ENCODE measurements around the gene ICE2.

ICE2 gene

GRCh38 chr15:60494108-60494507, 15.2 kb upstream of the ICE2 start:
- in situ Hi-C loops (cut with MboI; ENCODE audit: low sequenced_read_pairs), result no loop called here

GRCh38 chr15:60493166-60493565, 14.2 kb upstream of the ICE2 start:
- in situ Hi-C loops (cut with MboI; ENCODE audit: low sequenced_read_pairs), result no loop called here

DNA sequence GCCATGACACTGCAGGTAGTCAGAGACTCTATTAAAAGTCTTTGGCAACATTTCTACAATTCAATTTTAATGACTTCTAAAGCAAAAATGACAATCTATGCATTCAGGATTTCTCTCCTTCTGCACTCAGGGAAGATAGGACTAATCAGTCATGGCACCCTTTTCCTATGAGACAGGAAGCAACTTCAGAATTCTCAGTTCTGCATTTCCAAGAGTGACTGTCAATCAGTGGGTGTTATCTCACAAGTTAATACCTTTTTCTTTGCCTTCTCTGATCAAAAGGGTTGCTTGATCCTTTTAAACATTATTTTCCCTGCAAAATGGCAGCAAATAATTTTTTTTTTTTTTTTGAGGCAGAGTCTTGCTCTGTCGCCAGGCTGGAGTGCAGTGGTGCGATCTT, 7.8 kb upstream of the ICE2 start:
- in situ Hi-C loops (cut with MboI; ENCODE audit: low sequenced_read_pairs), result no loop called here

DNA sequence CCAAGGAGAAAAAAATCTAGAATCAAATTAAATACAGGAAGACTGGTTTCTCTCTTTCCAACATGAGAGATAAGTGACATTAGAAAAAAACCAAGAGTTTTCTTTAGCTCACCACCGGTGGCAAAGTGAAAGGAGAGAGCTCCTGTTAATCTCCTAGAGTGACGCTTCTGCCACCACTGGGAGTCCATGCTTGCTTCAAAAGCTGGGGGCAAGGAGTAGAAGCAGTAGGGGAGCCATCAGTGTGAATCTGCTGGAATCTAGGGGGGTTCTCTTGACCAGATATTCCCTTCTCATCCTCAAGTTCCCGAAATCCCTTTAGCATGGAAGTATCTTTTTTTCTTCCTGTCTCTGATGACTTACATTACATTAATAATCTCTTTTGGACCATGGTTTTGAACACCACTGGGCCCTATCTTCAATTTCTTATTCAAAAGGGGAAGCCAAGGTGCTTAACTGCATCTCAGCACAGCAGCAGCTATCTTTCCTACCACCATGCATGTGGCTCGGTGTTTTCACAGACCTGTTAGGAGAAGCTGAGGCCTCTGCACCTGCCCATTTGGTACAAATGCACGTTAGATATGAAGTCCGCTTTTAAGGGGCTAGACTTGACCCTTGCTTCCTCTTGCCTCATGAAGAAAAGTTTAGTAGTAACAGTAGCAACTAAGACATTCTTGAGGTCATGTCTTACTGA, 6.6 kb upstream of the ICE2 start:
- in situ Hi-C loops (cut with MboI; ENCODE audit: low sequenced_read_pairs), result no loop called here

- in situ Hi-C loops (cut with MboI; ENCODE audit: low sequenced_read_pairs), result no loop called here
Measured at GRCh38 chr15:60483042-60483441, 4.1 kb upstream of the ICE2 start.

DNA sequence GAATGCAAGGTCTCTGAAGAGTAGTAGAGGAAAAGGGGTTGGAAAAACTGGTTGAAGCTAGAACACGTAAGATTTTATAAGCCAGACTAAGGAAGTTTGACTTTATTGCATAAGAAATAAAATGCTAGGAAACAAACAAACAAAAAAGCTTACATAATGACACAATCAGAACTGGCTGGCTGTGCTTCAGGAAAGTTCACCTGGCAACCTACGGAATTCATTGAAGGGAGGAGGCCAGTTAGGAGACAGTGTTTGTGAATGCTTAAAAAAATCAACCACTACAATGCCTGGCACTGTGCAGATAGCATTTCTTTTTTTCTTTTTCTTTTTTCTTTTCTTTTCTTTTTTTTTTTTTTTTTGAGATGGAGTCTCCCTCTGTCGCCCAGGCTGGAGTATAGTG, 1.9 kb upstream of the ICE2 start:
- in situ Hi-C loops (cut with MboI; ENCODE audit: low sequenced_read_pairs), result no loop called here

DNA sequence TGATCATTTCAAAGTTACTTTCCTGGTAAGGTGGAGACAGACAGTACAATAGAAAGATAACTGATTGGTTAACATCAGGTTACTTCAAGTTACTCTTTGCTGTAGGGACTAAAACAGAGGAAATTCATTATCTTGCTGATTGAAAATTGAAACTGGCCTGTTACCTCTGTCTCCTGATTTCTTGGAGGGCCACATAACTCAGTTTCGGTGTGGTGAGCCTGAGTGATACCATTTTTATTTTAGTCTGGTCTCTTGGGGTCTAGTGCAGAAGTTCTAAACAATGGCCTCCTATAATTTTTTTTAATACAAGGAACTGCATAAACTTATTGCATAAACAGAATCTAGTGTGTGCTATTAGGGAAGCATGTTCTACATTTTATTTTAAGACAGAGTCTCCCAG, 1.2 kb upstream of the ICE2 start:
- in situ Hi-C loops (cut with MboI; ENCODE audit: low sequenced_read_pairs), result no loop called here

DNA sequence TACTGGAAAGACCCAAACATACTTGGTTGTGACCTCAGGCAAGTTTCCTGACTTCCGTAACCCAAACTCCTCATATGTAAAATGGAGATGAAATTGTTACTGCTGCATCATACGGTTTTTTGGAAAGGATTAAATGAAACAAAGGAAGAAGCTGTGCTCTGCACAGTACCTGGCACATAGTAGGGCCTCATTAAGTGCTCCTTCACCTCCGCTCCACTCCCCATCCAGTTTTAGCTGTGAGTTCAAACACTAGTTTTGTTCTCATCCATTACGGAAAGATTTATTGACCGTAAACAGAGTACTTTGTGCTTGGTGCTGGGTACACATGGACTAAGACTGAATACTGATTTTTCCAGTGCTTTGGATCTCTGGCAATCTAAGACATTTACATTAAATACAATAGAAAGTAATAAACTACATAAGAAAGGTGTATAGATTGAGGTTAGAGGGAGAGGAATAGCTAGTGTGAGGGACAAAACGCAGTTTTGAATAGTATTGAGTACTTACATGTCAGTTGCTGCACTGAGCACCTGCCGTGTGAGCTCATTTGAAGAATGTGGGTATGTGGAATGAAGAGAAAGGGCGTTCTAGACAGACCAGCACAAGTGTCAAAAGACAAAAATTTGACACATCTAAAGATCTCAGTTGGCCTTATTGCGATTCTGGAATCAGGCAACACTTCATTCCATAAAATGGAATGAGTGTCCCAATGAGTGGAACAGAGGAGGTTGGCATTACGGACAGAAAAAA, 594 bp upstream of the ICE2 start:
- in situ Hi-C loops (cut with MboI; ENCODE audit: low sequenced_read_pairs), result no loop called here

DNA sequence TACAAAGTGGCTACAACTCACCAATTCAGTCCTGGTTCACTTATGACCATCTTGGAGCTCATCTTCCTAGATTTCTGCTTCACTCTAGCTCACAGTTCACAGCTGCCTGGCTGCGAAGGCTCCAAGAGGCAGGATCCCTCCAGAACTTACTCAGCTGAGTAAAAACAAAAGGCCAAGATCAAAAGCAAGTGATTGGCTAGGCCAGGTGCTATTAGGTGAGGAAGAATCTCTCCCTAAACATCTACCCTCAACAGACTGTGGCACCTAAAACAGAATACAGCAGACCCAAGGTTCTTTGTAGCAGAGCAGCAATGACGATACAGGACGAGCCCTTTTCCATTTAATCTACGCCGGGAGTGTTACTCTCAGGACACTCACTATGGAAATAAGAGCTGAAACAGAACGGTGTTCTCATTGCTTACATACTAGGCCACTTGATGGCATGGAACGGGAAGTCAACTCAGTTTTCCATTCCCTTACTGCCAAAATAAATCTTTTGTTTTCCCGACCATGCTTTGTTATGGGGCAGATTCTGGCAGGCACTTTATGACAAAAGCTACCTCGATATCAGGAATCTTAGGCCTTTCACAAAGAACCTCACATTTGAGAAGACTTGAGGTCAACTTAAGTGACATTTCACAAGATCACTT, 901 bp downstream of the ICE2 start:
- in situ Hi-C loops (cut with MboI; ENCODE audit: low sequenced_read_pairs), result no loop called here

DNA sequence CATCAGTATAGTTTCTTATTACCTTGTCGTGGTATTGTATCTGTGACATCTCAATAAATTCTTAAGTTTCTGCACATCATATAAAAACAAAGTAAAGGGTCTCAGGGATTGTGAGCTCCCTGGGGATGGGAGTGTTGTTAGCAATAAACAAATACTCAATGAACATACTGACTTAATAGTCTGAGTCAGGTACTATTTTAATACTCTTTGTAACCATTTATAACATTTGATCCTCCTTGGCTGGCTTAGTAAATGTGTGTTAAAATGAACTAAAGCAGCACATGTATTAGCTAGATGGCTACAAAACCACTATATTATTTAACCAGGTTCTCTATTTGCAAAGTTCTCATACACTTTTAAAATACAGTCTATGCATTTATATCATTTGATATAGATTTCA, 1.8 kb downstream of the ICE2 start:
- in situ Hi-C loops (cut with MboI; ENCODE audit: low sequenced_read_pairs), result no loop called here

DNA sequence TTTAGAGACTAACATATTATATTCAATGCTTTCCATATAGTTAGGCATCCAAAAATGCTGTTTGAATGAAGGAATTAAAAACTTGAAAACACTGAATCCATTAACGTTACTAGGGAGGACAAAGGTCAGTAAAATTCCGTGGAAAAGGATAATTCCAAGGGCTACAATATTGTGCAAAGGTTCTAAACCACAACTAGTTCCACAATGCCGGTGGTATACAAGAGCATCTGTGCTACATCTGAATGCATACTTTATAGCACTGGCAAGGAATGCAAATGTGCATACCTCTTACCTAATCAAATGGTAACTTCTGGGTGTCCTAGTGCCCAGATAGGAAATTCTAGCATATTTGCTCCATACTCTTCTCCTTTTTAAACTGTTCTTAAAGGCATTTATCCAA, 2.2 kb downstream of the ICE2 start:
- in situ Hi-C loops (cut with MboI; ENCODE audit: low sequenced_read_pairs), result no loop called here

DNA sequence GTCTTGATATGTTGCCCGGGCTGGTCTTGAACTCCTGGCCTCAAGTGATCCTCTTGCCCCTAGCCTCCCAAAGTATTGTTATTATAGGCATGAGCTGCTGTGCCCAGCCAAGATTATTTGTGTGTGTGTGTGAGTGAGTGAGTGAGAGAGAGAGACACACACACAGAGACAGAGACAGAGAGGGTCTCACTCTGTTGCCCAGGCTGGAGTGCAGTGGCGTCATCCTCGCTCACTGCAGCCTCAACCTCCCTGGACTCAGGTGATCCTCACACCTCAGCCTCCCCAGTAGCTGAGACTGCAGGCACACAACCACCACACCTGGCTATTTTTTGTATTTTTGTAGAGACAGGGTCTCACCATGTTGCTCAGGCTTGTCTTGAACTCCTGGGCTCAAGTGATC, 5.8 kb downstream of the ICE2 start:
- in situ Hi-C loops (cut with MboI; ENCODE audit: low sequenced_read_pairs), result no loop called here

GRCh38 chr15:60471314-60471713, 7.6 kb downstream of the ICE2 start:
- in situ Hi-C loops (cut with MboI; ENCODE audit: low sequenced_read_pairs), result no loop called here

- in situ Hi-C loops (cut with MboI; ENCODE audit: low sequenced_read_pairs), result no loop called here
Measured at GRCh38 chr15:60469893-60470641, 8.9 kb downstream of the ICE2 start.

GRCh38 chr15:60464836-60465630, 13.9 kb downstream of the ICE2 start:
- in situ Hi-C loops (cut with MboI; ENCODE audit: low sequenced_read_pairs), result no loop called here

- in situ Hi-C loops (cut with MboI; ENCODE audit: low sequenced_read_pairs), result no loop called here
Measured at GRCh38 chr15:60462027-60462426, 16.9 kb downstream of the ICE2 start.

DNA sequence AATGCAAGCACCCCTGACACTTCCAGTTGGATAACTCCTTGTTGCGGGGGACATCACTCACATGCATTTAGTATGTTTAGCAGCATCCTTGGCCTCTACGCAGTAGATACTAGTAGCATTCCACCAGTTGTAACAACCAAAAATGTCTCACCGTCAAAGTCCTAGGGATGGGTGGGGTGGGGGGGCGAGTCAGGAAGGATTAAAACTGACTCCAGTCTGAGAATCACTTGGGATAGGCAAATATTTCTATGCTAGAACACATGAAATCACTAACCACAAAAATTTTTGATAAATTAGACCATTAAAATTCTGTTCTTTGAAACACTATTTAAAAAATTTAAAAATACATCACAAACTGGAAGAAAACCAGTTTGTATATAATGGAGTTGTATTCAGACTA, 18.0 kb downstream of the ICE2 start:
- in situ Hi-C loops (cut with MboI; ENCODE audit: low sequenced_read_pairs), result no loop called here

DNA sequence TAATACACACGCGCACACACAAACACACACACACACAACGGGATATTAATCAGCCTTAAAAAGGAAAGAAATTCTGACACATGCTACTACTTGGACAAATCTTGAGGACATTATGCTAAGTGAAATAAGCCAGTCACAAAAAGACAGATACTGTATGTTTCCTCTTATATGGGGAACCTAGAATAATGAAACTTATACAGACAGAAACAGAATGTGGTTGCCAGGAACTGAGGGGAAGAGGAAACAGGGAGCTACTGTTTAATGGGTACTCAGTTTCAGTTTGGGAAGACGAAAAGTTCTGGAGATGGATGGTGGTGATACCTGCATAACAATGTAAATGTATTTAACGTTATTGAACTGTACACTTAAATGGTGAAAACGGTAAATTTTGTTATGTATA, 20.2 kb downstream of the ICE2 start:
- in situ Hi-C loops (cut with MboI; ENCODE audit: low sequenced_read_pairs), result no loop called here

- in situ Hi-C loops (cut with MboI; ENCODE audit: low sequenced_read_pairs), result no loop called here
Measured at GRCh38 chr15:60457985-60458384, 21.0 kb downstream of the ICE2 start.

DNA sequence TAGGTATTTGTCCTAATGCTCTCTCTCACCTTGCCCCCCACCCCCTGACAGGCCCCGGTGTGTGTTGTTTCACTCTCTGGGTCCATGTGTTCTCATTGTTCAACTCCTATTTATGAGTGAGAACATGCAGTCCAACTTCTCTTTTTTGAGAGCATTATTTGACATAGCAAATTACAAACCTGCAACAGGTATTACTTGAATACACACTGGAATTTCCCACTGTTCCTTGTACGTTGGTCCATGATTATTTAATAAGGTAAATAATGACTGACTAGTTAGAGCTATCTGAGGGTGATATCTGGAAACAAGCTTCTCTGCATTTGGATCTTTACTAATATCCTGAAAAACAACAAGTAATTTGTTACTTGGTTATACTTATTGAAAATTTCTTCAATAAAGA, 24.1 kb downstream of the ICE2 start:
- in situ Hi-C loops (cut with MboI; ENCODE audit: low sequenced_read_pairs), result no loop called here
